Ascending aorta (tissue), 2 donors: Measurements from ENCODE around the gene VEGFA. TPM values are rescaled to one million over a fixed set of nuclear protein-coding genes. Genes with fewer than 3 reads are reported as not detected.
A peak's percentile ranks its signal among the peaks of the same experiment; 100 is the strongest.

Experiments used
- DNase-seq, 2 donors: peaks; one replicate each; pipeline ENCODE4 v3.0.0-alpha.2; 2019; ENCODE audit warnings: low spot score in 2 of 2
- H3K27ac ChIP-seq, 2 donors: fragments of 200-600 bp; sonication (generic); one replicate each; pipeline ENCODE4 v1.5.1; 2016 to 2017; ENCODE audit warnings: mild to moderate bottlenecking in 1 of 2
- H3K27me3 ChIP-seq: fragments of 200-600 bp; sonication (generic); one replicate; pipeline ENCODE4 v1.5.1; 2017
- H3K36me3 ChIP-seq, 2 donors: fragments of 200-600 bp; sonication (generic); one replicate each; pipeline ENCODE4 v1.5.1; 2016
- H3K4me1 ChIP-seq, 2 donors: fragments of 200-600 bp; sonication (generic); one replicate each; pipeline ENCODE4 v1.5.1; 2016 to 2017; ENCODE audit warnings: mild to moderate bottlenecking in 1 of 2
- H3K4me3 ChIP-seq, 2 donors: fragments of 200-600 bp; sonication (generic); one replicate each; pipeline ENCODE4 v1.5.1; 2016 to 2017; ENCODE audit warnings: mild to moderate bottlenecking in 1 of 2
- H3K9me3 ChIP-seq, 2 donors: fragments of 200-600 bp; sonication (generic); one replicate each; pipeline ENCODE4 v1.5.1; 2016
- intact Hi-C: fragments of 100-400 bp; cut with DNase I; formaldehyde crosslinking; loops from one replicate; pipeline ENCODE4 v1.15.1; 2023
- total RNA-seq: library from RNA; depleted of rRNA; stranded (reverse); fragments of >200 nt; gene quantifications from one replicate; pipeline ENCODE4 v1.1.0, GENCODE V29; 2016
- TF ChIP-seq, protein P1 (sequence below), 3 experiments: fragments of 200-600 bp in 2 of 3; fragments of 450-650 bp in 1 of 3; sonication (generic) in 2 of 3; IDR thresholded peaks; one replicate each; pipeline ENCODE4 v1.5.1; 2016 to 2019; ENCODE audit warnings: antibody characterized with exemption in 3 of 3, mild to moderate bottlenecking in 1 of 3, moderate library complexity in 1 of 3

VEGFA gene
- total RNA-seq, 1 donor from 2014 or later: 110 TPM

DNA sequence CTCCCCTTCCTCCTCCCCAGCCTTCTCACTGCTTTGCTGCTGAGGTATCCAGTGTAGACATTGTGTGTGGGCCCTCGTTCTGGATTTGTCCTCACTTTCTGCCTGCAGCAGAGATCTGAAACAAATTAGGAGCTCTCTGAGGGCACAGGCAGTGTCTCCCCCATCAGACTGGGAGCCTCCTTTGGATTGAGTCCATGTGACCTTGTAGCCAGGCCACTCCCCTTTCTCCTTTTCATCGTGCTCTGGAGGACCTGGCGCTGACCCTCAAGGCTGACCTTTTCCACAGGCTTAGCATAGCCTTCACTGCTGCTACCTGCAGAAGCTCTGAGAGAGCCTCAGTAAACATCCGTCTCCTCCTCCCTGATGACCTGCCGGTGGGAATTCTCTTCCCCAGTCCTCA is 26.2 kb downstream of the VEGFA start:
- H3K4me3 ChIP-seq: no peak overlapping the region
- no peak overlapping the region for H3K27ac ChIP-seq
- intact Hi-C loops: no loop called here
- no peaks in the 10 kb centered on the region for H3K27me3 ChIP-seq
- no peak for DNase-seq
- TF ChIP-seq, protein P1, sequence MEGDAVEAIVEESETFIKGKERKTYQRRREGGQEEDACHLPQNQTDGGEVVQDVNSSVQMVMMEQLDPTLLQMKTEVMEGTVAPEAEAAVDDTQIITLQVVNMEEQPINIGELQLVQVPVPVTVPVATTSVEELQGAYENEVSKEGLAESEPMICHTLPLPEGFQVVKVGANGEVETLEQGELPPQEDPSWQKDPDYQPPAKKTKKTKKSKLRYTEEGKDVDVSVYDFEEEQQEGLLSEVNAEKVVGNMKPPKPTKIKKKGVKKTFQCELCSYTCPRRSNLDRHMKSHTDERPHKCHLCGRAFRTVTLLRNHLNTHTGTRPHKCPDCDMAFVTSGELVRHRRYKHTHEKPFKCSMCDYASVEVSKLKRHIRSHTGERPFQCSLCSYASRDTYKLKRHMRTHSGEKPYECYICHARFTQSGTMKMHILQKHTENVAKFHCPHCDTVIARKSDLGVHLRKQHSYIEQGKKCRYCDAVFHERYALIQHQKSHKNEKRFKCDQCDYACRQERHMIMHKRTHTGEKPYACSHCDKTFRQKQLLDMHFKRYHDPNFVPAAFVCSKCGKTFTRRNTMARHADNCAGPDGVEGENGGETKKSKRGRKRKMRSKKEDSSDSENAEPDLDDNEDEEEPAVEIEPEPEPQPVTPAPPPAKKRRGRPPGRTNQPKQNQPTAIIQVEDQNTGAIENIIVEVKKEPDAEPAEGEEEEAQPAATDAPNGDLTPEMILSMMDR (IDR thresholded peaks at IDR 0.05): no peak
- no peaks in the 10 kb centered on the region for H3K4me1 ChIP-seq
- H3K9me3 ChIP-seq: no peaks in the 10 kb centered on the region
- H3K36me3 ChIP-seq: no peaks in the 10 kb centered on the region

- Histone ChIP-seq H3K4me1 (no peaks in the 10 kb centered on the region), H3K36me3 (no peaks in the 10 kb centered on the region), H3K27me3 (no peaks in the 10 kb centered on the region), H3K9me3 (no peaks in the 10 kb centered on the region), H3K27ac (no peak overlapping the region), H3K4me3 (no peak overlapping the region)
- DNase-seq: no peak
- TF ChIP-seq, protein P1 (IDR thresholded peaks at IDR 0.05): no peak
- intact Hi-C loops: no loop called here
These were observed 27.2 kb downstream of the VEGFA start for GRCh38 chr6:43796903-43797890.

DNA sequence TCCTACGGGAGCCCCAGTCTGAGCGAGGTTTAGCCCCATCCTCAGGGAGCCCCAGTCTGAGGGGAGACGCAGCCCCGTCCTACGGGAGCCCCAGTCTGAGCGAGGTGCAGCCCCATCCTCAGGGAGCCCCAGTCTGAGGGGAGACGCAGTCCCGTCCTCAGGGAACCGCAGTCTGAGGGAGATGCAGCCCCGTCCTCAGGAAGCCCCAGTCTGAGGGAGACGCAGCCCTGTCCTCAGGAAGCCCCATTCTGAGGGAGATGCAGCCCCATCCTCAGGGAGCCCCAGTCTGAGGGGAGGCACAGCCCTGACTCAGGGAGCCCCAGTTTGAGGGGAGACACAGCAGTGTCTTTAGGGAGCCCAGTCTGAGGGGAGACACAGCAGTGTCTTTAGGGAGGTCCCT is 27.9 kb downstream of the VEGFA start:
- Histone ChIP-seq H3K4me3 (no peak overlapping the region), H3K27ac (no peak overlapping the region), H3K4me1 (no peaks in the 10 kb centered on the region), H3K9me3 (no peaks in the 10 kb centered on the region), H3K36me3 (no peaks in the 10 kb centered on the region), H3K27me3 (no peaks in the 10 kb centered on the region)
- intact Hi-C loops: no loop called here
- TF ChIP-seq, protein P1 (IDR thresholded peaks at IDR 0.05): no peak
- no peak for DNase-seq

GRCh38 chr6:43798688-43799444 is 28.9 kb downstream of the VEGFA start:
- peak in 1 of 2 donors; percentile 47 for DNase-seq
- TF ChIP-seq, protein P1 (IDR thresholded peaks at IDR 0.05): no peak
- intact Hi-C loops: no loop called here
- no peak overlapping the region for H3K4me3 ChIP-seq
- no peaks in the 10 kb centered on the region for H3K9me3 ChIP-seq
- no peaks in the 10 kb centered on the region for H3K36me3 ChIP-seq
- H3K27ac ChIP-seq: no peak overlapping the region
- no peaks in the 10 kb centered on the region for H3K4me1 ChIP-seq
- no peaks in the 10 kb centered on the region for H3K27me3 ChIP-seq

DNA sequence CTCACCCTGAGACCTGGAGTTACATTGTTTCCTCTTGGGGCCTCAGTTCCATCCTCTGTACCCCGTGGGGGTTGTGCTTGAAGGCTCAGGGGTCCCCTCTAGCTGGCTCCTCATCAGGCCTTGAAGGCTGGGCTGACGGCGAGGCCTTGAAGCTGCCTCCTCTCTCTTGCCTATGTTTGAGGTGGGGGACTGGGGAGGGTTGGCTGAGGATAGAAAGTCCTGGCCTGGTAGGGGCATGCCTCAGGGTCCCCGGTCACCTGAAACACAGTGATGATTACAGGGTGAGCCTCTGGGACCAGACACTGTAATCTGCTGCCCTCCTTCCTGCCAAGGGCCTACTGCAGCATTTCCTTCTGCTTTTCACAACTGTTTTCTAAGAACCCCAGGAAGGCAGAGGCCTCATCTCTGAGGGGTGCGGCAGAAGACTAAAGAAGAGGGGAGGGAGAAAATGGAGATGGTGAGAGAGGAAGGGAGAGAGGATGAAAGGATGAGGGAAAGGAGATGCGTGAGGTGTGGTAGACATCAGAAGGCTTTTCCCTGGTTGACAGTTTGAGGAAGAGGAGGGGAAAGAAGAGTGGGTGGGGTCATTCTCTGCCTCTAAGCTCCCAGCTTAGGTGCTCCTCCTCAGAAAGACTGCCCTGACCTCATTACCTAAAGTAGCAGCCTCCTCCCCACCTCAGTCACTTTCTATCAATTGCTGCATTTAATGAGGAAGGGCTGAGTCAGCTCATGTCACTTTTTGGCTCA is 29.7 kb downstream of the VEGFA start:
- intact Hi-C loops: no loop called here
- DNase-seq: no peak
- Histone ChIP-seq H3K9me3 (no peaks in the 10 kb centered on the region), H3K4me1 (no peaks in the 10 kb centered on the region), H3K4me3 (no peak overlapping the region), H3K27me3 (no peaks in the 10 kb centered on the region), H3K36me3 (no peaks in the 10 kb centered on the region), H3K27ac (no peak overlapping the region)
- TF ChIP-seq, protein P1 (IDR thresholded peaks at IDR 0.05): no peak
